UCSD-AML1 (cell line): Measurements from ENCODE around the gene COL25A1.
A peak's percentile ranks its signal among the peaks of the same experiment; 100 is the strongest.
"Not testable (repeated sequence)": the region's sequence is repeated elsewhere in the genome, so short reads cannot be mapped to it uniquely, and the experiment has no call there.

Experiments used
- DNase-seq: peaks from one replicate; lab custom pipeline; 2025; ENCODE audit not compliant: unreplicated experiment; lab: John Stamatoyannopoulos, UW

Gene COL25A1

DNA sequence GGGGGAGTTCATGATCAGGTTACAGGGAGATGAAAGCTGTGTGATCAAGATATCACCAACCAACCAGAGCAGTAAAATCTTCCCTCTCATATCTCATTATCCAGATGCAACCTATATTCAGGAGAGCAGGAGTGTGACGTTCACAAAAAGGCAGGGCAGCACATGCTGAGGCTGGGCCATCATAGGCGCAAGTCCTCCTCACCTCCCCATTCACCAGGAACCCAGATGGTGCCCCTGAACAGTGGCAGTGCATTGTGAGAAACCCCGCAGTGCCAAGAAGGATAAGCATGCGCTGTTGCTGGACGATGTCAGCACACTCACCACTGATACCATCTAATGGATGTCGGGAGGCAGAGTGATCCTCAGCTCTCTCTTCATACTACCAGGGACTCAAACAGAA is 170.9 kb downstream of the COL25A1 start:
- DNase-seq = no peak

DNA sequence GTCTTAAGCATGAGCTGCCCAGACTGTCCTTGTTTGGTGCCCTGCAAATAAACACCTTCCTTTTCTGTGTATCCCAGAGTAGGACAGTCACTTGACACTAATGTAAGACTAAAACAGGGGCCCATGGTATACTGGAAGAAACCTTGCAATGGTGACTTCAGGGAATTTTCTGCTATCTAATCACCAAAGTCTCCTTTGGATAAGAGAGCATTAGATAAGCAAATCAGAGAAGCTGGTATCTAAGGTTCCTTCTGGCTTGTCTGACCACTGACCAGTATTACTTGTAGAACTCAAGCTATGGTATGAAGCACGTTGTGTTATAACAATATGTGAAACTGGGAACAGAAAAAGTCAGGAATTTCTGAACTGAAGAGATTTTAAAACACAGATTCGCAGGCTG is 173.9 kb downstream of the COL25A1 start:
- DNase-seq = no peak

DNA sequence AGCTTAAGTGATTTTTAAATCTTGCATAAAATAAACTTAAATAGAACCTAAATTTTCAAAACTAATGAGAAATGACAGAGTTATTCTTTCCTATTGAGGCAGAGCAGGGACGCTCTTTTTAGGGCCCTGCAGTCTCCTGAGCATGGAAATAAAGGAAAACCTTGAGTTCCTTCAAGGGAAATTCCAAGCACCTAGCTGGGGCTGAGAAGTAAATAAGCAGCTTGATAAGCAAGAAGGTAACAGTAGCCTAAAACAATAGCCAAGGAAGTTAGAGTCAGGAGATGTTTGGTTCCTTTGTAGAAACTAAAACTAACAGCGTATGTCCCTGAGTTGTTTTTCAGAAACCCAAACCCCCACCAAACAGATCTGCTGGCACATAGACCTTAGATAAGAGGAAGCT is 174.6 kb downstream of the COL25A1 start:
- DNase-seq = no peak

DNA sequence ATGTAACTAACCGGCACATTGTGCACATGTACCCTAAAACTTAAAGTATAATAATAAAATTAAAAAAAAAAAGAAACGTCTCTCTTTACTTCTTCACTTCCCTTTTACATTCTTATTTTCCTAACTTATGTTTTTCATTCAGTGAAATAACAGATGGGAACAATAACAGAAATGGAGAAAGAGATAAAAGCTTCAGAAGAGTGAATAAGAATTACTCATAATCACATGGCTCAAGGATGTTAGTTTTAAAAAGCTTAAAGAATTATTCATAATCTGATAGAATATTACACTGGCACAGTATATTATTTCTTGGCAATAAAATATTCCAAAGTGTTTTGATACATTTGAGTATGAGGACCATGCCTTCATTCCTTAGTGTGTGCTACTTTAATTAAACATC is 175.6 kb downstream of the COL25A1 start:
- no peak for DNase-seq

DNA sequence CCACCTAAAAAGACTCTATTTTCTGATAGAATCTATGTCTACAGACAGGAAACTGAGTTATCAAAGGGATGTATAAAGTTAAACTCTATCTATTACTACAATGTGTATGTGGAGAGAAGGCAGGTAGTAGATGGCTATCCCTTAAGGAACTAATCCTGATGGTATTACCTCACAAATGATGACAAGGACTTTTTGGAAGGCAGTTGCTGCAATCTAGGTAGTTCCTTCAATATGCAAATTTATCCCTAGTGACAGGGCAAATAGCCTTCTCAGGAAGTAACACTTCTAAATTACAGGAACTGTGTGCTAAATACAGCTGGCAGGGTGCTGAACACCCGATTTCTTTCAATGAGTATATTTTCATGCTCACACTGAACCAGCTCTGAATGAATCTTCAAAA is 177.4 kb downstream of the COL25A1 start:
- no peak for DNase-seq

DNA sequence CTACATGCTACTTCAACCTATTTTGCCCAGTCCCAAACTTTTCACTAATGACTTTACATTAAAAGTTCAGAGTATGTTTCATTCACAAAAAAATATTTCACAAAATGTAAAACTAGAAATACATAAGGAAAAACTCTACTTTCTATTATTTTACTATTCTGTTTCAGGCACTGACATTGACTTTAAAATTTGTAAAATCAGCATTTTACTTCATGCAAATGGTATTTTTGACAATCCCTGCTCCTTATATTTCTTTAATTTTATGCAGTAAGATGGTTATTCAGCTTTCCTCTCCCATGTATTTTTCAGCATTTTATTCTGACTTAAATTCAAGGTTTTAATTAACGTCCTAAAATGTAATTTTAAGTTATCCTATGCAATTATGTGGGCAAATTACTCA is 178.5 kb downstream of the COL25A1 start:
- no peak for DNase-seq

DNA sequence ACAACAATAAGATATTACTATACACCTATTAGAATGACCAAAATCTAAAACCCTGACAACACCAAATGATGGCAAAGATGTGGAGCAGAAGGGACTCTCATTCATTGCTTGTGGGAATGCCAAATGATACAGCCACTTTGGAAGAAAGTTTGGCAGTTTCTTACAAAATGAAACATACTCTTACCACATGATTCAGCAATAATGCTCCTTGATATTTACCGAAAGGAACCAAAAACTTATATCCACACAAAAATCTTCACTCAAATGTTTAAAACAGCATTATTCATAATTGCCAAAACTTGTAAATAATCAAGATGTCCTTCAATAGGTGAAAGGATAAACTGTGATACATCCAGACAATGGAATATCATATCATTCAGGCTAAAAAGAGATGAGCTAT is 180.9 kb downstream of the COL25A1 start:
- DNase-seq = no peak

DNA sequence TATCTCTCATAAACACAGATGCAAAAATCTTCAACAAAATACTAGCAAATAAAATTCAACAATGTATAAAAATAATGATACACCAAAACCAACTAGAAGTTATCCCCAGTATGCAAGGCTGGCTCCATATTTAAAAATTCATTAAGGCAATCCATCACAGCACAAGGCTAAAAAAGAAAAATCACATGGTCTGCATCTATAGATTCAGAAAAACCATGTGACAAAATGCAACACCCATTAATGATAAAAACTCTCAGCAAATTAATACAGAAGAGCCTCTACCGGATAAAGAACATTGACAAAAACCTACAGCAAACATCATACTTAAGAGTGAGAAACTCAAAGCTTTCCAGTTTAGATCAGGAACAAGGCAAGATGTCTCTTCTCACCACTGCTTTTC is 182.6 kb downstream of the COL25A1 start:
- DNase-seq = no peak

DNA sequence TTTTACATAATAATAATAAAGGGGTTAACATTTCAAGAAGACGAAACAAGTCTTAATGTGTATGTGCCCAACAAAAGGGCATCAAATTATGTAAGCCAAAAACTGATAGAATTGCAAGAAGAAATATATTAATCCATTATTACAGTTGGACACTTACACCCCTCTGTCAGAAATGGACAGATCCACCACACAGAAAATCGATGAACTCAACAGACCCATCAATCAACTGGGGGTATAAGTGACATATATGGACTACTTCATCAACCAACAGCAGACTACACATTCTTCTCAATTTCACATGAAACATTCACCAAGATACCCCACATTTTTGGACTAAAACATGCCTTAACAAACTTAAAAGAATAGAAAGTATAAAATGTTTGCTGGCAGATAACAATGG is 183.8 kb downstream of the COL25A1 start:
- DNase-seq = no peak

DNA sequence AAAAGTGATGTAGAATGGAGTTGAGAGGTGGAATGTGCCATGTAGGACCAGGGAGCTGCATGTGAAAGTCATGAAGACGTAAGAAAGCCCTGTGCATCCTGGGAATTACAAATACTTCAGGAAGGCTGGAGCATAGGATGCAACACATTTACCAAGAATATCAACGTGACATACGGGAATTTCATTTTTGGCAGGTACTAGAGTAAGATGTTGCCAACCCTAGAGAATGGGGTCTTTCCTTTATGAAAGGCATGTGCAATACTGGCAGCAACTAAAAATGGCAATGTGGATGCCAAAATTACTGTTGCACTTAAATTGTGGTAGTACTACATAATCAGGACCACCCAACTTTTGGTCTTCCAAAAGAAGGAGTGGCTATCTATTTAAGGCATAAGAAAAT is 188.0 kb downstream of the COL25A1 start:
- DNase-seq = no peak

DNA sequence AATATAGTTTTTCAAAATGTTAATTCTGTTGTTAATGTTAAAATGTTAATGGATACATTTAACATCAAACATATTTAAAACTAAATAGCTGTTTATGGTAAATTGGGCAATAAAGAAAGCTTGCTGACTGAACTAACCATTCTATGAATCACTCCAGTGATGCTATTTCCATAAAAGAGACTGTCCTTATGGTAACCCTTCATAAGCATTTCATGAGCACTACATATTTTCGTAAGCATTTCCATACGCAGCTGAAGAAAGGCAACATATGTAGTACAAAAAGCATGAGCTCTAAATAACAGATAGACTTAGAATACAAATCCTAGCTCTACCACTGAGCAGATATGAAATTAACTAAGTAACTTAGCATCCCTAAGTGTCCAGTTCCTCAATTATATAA is 188.9 kb downstream of the COL25A1 start:
- no peak for DNase-seq

DNA sequence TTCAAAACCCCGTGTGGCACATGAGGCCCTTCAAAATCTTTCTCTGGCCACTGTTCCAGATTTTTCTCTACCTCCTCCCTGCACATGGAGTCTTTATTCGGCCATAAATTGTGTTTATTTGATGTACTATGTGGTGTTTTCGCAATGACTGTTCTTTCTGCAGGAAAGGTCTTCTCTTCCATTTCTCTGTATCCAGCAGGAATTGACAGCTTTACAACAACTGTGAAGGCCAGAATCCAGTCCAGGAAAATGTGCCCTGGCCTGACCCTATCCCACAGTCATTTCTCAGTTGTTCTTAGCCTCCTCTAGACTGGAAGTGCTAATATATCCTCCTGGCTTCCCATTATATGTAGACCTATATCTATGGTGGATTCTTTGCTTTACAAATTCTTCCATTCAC is 191.4 kb downstream of the COL25A1 start:
- no peak for DNase-seq

DNA sequence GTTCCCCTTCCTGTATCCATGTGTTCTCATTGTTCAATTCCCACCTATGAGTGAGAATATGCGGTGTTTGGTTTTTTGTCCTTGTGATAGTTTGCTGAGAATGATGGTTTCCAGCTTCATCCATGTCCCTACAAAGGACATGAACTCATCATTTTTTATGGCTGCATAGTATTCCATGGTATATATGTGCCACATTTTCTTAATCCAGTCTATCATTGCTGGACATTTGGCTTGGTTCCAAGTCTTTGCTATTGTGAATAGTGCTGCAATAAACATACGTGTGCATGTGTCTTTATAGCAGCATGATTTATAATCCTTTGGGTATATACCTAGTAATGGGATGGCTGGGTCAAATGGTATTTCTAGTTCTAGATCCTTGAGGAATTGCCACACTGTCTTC is 194.2 kb downstream of the COL25A1 start:
- not testable (repeated sequence) for DNase-seq

DNA sequence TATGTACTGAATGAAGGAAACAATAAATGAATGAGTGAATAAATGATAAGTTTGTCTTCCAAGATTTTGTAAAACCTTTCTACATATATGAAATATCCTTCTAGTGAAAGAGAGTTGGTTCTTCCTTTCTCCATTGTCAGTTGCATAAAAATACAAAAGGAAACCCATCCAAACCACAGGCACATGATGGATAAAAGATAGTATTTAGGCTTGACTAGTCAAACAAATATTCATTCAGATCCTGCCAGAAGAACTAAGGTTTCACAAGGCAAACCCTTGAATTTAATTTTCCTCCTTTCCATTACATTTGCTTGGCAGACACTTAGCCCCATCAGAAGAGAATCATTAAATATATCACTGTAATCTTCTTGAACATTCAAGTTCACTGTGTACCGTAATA is 208.4 kb downstream of the COL25A1 start:
- no peak for DNase-seq

DNA sequence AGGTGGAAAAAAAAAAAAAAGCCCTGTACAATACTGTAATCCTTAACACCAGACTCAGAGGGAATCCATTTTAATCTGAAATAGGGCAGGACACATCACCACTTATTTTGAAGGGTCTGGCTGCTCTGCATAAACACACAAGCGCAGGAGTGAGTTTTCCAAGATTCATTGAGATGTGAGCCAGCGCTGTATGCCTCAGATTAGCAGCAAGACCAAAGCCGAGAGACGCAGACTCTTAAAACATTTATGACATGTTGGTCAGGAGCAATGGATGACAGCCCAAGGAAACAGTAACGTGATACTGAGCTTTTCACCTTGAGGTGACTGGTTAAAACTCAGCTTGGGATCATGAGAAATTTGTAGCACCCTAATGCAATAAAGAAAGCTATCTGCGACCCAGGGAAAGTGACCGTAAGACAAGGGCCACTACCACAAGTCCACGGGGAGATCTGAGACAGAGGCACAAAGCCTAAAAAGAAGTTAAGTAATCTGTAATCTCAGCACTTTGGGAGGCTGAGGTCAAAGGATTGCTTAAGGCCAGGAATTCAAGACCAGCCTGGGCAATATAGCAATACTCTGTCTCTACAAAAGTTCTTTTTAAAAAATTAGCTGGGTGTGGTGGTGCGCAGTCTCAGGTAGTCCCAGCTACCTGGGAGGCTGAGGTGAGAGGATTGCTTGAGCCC is 210.6 kb downstream of the COL25A1 start:
- no peak for DNase-seq

DNA sequence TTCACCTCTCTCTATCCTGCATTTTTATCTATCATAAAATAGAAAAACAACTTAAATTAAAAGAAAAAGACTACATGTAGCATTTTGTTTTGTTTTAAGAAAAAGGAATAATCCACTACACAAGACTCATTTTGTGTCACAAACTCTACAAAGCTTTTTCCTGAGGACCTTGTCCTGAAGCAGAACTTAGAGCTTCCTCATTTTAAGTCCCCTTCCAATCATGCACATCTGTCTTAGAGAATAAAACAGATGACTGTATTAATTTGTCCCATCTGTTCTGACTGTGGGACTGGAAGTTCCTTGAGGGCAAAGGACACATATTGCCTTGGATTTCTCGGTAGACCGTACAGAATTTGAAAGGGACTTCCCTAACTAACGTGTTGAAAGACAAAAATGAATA is 218.5 kb downstream of the COL25A1 start:
- no peak for DNase-seq

DNA sequence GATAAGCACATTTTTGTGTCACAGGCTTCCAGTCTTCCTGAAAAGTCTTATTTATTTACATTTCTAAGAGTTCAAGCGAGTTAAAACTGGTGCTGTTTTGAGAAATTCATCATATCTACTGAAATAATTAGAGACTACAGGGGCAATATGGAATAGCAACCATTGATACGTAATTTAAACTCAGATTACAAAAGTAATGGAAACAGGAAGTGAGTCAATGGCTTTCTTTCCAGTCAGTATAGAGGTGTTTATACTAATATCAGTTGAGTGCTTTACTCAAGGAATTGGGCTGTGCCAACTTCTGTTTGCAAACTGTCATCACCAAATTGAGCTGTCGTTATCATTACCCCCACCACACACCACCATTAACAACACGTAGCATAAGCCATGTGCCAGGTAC is 222.7 kb downstream of the COL25A1 start:
- DNase-seq = no peak

DNA sequence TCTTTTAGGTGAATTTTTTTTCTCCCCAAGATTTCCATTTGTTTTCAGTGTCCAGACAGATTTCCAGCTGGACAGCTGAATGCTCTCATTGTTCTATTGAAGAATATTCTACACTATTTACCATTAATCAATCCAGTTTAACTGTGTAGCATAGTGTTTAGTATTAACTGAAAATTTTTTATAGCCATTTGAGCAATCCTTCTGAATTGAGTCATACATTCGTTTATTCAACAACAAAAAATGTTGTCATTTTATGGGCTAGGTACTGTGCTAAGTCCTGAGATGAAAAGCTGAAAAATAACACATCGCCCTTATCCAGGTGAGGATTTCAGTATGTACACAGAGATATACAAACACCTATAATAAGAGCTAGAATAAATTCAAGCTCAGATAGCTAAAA is 223.3 kb downstream of the COL25A1 start:
- DNase-seq = no peak

DNA sequence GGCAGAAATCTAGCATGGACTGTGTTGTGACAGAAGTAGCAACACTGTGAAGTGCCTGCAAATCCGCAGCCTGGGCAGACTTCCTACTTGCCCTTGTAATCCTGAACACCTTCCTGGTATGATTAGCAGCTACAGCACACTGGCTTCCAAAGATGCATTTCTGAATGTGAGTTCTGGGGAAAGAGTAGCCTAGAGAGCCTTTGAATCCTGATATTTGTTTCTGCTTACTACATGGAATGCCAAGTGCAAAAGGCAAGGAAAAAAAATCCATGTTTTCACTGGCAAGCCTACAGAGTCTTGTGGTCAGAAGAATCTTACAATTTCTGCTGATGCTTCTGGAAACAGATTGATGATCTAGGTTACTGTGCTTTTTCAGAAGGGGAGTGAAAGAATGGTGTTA is 223.7 kb downstream of the COL25A1 start:
- DNase-seq = no peak

DNA sequence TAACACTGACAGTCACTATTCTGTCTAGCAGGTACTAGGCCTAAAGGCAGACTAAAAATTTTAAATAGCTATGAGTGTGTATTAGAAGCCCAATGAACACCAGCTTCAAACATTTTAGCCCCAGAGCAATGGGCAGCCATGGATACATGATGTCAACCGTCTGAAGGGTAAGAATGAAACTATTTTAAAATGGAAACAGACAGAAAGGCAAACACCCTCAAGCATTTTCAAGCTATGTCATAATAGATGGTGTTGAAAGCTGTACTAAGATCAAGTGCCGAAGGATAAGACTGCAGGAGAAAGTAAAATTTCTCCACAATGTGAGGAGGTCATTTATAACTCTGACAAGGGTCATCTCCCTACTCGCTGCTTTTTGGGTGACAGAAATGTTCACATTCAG is 225.0 kb downstream of the COL25A1 start:
- DNase-seq = no peak

DNA sequence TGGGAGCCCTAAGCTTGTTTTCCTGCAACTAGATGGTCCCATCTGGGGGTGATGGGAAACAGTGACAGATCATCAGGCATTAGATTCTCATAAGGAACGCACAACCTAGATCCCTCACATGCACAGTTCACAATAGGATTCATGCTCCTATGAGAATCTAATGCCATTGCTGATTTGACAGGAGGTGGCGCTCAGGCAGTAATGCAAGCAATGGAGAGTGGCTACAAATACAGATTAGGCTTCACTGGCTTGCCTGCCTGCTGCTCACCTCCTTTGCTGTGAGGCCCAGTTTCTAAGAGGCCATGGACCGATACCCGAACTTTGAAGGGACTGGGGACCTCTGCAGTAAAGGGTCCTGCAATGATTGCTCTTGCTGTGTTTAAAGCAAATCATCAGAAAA is 225.7 kb downstream of the COL25A1 start:
- DNase-seq = peak; percentile 9

DNA sequence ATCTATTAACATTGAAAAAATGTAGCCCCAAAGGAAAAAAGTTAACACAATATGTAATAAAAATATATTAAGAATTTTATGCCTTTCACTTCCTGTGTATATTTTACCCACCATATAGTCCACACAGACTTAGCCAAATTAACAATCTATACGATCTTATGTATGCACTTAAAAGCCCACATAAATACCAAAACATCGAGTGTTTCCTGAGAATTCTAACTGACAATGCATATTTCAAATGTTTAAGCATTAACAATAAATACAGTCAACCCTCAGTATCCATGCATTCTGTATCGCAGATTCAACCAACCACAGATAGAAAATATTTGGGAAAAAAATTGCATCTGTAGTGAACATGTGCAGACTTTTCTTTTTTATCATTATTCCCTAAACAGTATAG is 226.8 kb downstream of the COL25A1 start:
- DNase-seq = no peak

DNA sequence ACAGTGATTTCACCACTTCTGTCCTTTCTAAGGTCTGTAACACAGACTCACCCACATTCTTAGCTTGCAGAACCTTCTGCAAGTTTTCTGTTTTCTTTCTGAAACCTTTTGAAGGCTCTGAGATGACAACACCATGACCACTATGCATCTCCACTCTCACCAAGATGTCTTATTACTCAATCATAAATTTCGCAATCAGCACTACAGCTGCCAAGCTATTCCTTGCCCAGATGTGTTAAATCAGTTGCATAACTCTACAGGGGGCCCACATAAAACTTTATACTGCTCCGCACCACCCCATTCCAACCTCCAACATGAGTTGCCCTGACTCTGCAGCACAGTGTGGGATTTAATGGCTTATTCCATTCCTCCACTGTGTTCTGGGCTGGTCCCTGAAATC is 229.9 kb downstream of the COL25A1 start:
- DNase-seq = no peak

DNA sequence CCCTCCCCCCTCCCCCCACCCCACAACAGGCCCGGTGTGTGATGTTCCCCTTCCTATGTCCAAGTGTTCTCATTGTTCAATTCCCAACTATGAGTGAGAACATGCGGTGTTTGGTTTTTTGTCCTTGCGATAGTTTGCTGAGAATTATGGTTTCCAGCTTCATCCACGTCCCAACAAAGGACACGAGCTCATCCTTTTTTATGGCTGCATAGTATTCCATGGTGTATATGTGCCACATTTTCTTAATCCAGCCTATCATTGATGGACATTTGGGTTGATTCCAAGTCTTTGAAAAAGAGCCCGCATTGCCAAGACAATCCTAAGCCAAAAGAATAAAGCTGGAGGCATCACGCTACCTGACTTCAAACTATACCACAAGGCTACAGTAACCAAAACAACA is 231.8 kb downstream of the COL25A1 start:
- not testable (repeated sequence) for DNase-seq
